ENCODE data around the gene CDH4.

GRCh38 chr20:61593516-61593915 is 341.5 kb downstream of the CDH4 start:
- TF ChIP-seq CTCF (conservative IDR thresholded peaks at IDR 0.05; ENCODE audit: low read length) (no peak), EZH2phosphoT487 (IDR thresholded peaks at IDR 0.05; ENCODE audit: borderline replicate concordance, low read depth, low read length) (no peak)

Measured in OCI-LY7 (cell line).